Stomach (tissue), 9 donors: ENCODE results near the gene NDC80. TPM values are rescaled to one million over a fixed set of nuclear protein-coding genes. Genes with fewer than 3 reads are reported as not detected.

Experiments used
- DNase-seq, 2 donors: peaks; one replicate each; pipeline versions ENCODE4 v3.0.0 to v3.0.0-alpha.2; 2013 to 2019
- H3K27ac ChIP-seq, 5 donors: fragments of 200-600 bp in 4 of 5; sonication (generic) in 4 of 5; one replicate each; pipeline ENCODE4 v1.5.1; 2013 to 2019; ENCODE audit warnings: mild to moderate bottlenecking in 1 of 5, moderate library complexity in 1 of 5
- H3K27me3 ChIP-seq, 3 donors: fragments of 200-600 bp; sonication (generic); one replicate each; pipeline ENCODE4 v1.5.1; 2017 to 2019; ENCODE audit warnings: mixed run types in 1 of 3
- H3K36me3 ChIP-seq, 4 donors: fragments of 200-600 bp; sonication (generic); 1 replicate in 3 of 4; 2 replicates in 1 of 4; pipeline ENCODE4 v1.5.1; 2016 to 2019
- H3K4me1 ChIP-seq, 4 donors: fragments of 200-600 bp; sonication (generic); one replicate each; pipeline ENCODE4 v1.5.1; 2016 to 2019
- H3K4me3 ChIP-seq, 4 donors: fragments of 200-600 bp; sonication (generic) in 3 of 4; one replicate each; pipeline ENCODE4 v1.5.1; 2016 to 2019; ENCODE audit warnings: mild to moderate bottlenecking in 1 of 4
- H3K9me3 ChIP-seq, 4 donors: fragments of 200-600 bp; sonication (generic); one replicate each; pipeline ENCODE4 v1.5.1; 2016 to 2019
- CTCF ChIP-seq, 7 experiments: fragments of 450-650 bp in 4 of 7; fragments of 200-600 bp in 3 of 7; sonication (generic) in 3 of 7; IDR thresholded peaks; one replicate each; pipeline ENCODE4 v1.5.1; 2016 to 2019; ENCODE audit warnings: antibody characterized with exemption in 7 of 7, control low read depth in 2 of 7, mild to moderate bottlenecking in 1 of 7
- EP300 ChIP-seq: sonication (generic); formaldehyde crosslinking; IDR thresholded peaks from one replicate; pipeline ENCODE4 v1.6.1; 2017; ENCODE audit warnings: antibody characterized with exemption
- POLR2A ChIP-seq, 4 donors: fragments of 450-650 bp; IDR thresholded peaks; one replicate each; pipeline ENCODE4 v1.6.1; 2016; ENCODE audit warnings: antibody characterized with exemption in 4 of 4, control low read depth in 2 of 4, mild to moderate bottlenecking in 1 of 4, moderate library complexity in 1 of 4
- POLR2AphosphoS5 ChIP-seq, 3 donors: sonication (generic); formaldehyde crosslinking; IDR thresholded peaks; one replicate each; pipeline ENCODE4 v1.6.1; 2016; ENCODE audit warnings: antibody characterized with exemption in 3 of 3
- WGBS, 5 donors: extraction: QIAGEN DNeasy Blood & Tissue Kit in 3 of 5; methylation state at CpG; one replicate each; pipeline versions ENCODE4 v1.1.5 to v1.1.7; 2013 to 2018; 5-methylcytosine and 5-hydroxymethylcytosine counted together
- intact Hi-C: fragments of 100-400 bp; cut with DNase I; formaldehyde crosslinking; loops from one replicate; pipeline ENCODE4 v1.15.1; 2023; ENCODE audit warnings: low total_unique reads
- polyA plus RNA-seq, 3 donors: library from polyadenylated mRNA; stranded (reverse); fragments of 200-250 nt; gene quantifications; one replicate each; pipeline ENCODE4 v1.2.3, GENCODE V29; 2013
- total RNA-seq, 5 donors: library from RNA; depleted of rRNA; stranded (reverse); fragments of >200 nt; gene quantifications; one replicate each; pipeline versions ENCODE4 v1.1.0 to v1.2.3, GENCODE V29; 2014 to 2016
- donor health status: healthy with polysubstance abuse.
- donor health status: Bipolar disorder and iron deficiency.
- donor health status: healthy.

NDC80 gene
- total and polyA plus RNA-seq, 8 donors, result 1.4 to 25.7 (median 3.3) TPM

- no peaks in the 10 kb centered on the region for H3K4me1 ChIP-seq
- no peaks in the 10 kb centered on the region for H3K9me3 ChIP-seq
- no peak overlapping the region for H3K4me3 ChIP-seq
- H3K27me3 ChIP-seq, result no peaks in the 10 kb centered on the region
- no peak for TF ChIP-seq EP300
- DNase-seq, result no peak
- H3K27ac ChIP-seq, result no peak overlapping the region
- 79 to 91% (median 86%) methylated on average over 4 of the region's 4 CpGs for WGBS, 5 donors
- peaks cover 0 to 39% (median 12%) of the 10 kb centered on the region in 4 donors for H3K36me3 ChIP-seq
- intact Hi-C loops, result no loop called here
Observed at GRCh38 chr18:2555895-2556294, 15.5 kb upstream of the NDC80 start.

GRCh38 chr18:2557536-2557935, 13.8 kb upstream of the NDC80 start:
- WGBS, 5 donors, result 11 to 100% (median 79%) methylated on average over 1 of the region's 1 CpG
- DNase-seq, result no peak
- Histone ChIP-seq H3K27ac (no peak overlapping the region), H3K27me3 (no peaks in the 10 kb centered on the region), H3K4me1 (no peaks in the 10 kb centered on the region), H3K4me3 (no peak overlapping the region), H3K36me3 (peaks cover 4 to 40% (median 16%) of the 10 kb centered on the region in 4 donors), H3K9me3 (no peaks in the 10 kb centered on the region)
- intact Hi-C loops, result no loop called here
- TF ChIP-seq EP300, result no peak
- no peak for TF ChIP-seq POLR2AphosphoS5 (IDR thresholded peaks at IDR 0.05)
- TF ChIP-seq POLR2A (IDR thresholded peaks at IDR 0.05), result no peak
- TF ChIP-seq CTCF (IDR thresholded peaks at IDR 0.05), result no peak

GRCh38 chr18:2559249-2559648, 12.1 kb upstream of the NDC80 start:
- no peaks in the 10 kb centered on the region for H3K9me3 ChIP-seq
- H3K27ac ChIP-seq, result no peak overlapping the region
- H3K4me1 ChIP-seq, result no peaks in the 10 kb centered on the region
- 95 to 100% (median 100%) methylated on average over 1 of the region's 1 CpG for WGBS, 5 donors
- peaks cover 4 to 31% (median 21%) of the 10 kb centered on the region in 4 donors for H3K36me3 ChIP-seq
- no peaks in the 10 kb centered on the region for H3K27me3 ChIP-seq
- intact Hi-C loops, result no loop called here
- H3K4me3 ChIP-seq, result no peak overlapping the region
- no peak for DNase-seq
- TF ChIP-seq POLR2A (IDR thresholded peaks at IDR 0.05), result no peak
- no peak for TF ChIP-seq POLR2AphosphoS5 (IDR thresholded peaks at IDR 0.05)
- TF ChIP-seq CTCF (IDR thresholded peaks at IDR 0.05), result no peak
- TF ChIP-seq EP300, result no peak

- DNase-seq, result no peak
- 86 to 100% (median 95%) methylated on average over 1 of the region's 1 CpG for WGBS, 5 donors
Observed at GRCh38 chr18:2564373-2564772, 7.0 kb upstream of the NDC80 start.

More at GRCh38 chr18:2564373-2564772, 7.0 kb upstream of the NDC80 start:
- Histone ChIP-seq H3K27ac (no peak overlapping the region), H3K4me3 (no peak overlapping the region), H3K4me1 (peaks cover 0 to 8% (median 4%) of the 10 kb centered on the region in 4 donors), H3K36me3 (peaks cover 4 to 41% (median 30%) of the 10 kb centered on the region in 4 donors), H3K9me3 (no peaks in the 10 kb centered on the region), H3K27me3 (no peaks in the 10 kb centered on the region)
- TF ChIP-seq POLR2A (IDR thresholded peaks at IDR 0.05) (no peak), CTCF (IDR thresholded peaks at IDR 0.05) (no peak), EP300 (no peak), POLR2AphosphoS5 (IDR thresholded peaks at IDR 0.05) (no peak)
- intact Hi-C loops, result no loop called here
